ENCODE results near the gene PLK2.

- TF ChIP-seq CTCF (IDR thresholded peaks at IDR 0.05) (no peak), POLR2A (IDR thresholded peaks at IDR 0.05) (no peak)
These were observed 22.6 kb upstream of the PLK2 start for GRCh38 chr5:58482536-58482935.
